HL-60 (cell line): Measurements from ENCODE around the gene FUT4.
A peak's percentile ranks its signal among the peaks of the same experiment; 100 is the strongest.

ENCODE experiments used
- DNase-seq, 2 experiments: peaks; one replicate each; pipeline ENCODE4 v3.0.0-alpha.2; 2010 to 2020; ENCODE audit warnings: low read depth in 1 of 2, low spot score in 1 of 2
- H3K27ac ChIP-seq: fragments of 250-450 bp; sonication (Bioruptor Pico); replicated peaks from 2 replicates; pipeline ENCODE4 v1.5.1; 2020; ENCODE audit warnings: mild to moderate bottlenecking, moderate library complexity
- H3K27me3 ChIP-seq: fragments of 250-450 bp; sonication (Bioruptor Pico); 2 replicates; pipeline ENCODE4 v1.5.1; 2021; ENCODE audit warnings: mild to moderate bottlenecking, moderate library complexity; ENCODE audit not compliant: insufficient read depth, poor library complexity, severe bottlenecking
- H3K4me3 ChIP-seq: replicated peaks from 2 replicates; pipeline ENCODE4 v1.5.1; 2011; ENCODE audit warnings: mild to moderate bottlenecking, control low read depth, low read length; ENCODE audit not compliant: insufficient read depth
- CTCF ChIP-seq: IDR thresholded peaks from one replicate; pipeline ENCODE4 v1.5.1; 2011; ENCODE audit warnings: low read length, control low read depth, inconsistent platforms; ENCODE audit not compliant: insufficient read depth
- GABPA ChIP-seq: IDR thresholded peaks from 2 replicates; pipeline ENCODE4 v1.6.1; 2012; ENCODE audit warnings: low read depth
- POLR2AphosphoS5 ChIP-seq: IDR thresholded peaks from 2 replicates; pipeline ENCODE4 v1.6.1; 2012; ENCODE audit warnings: low read depth
- REST ChIP-seq: IDR thresholded peaks from 2 replicates; pipeline ENCODE4 v1.6.1; 2012; ENCODE audit warnings: low read depth; ENCODE audit not compliant: insufficient replicate concordance
- SPI1 ChIP-seq: IDR thresholded peaks from 2 replicates; pipeline ENCODE4 v1.6.1; 2012; ENCODE audit warnings: low read depth, mild to moderate bottlenecking, borderline replicate concordance

Gene FUT4

GRCh38 chr11:94546162-94546470 lies 2.4 kb downstream of the FUT4 start:
- no peaks in the 10 kb centered on the region for H3K27me3 ChIP-seq
- peak overlapping the region; percentile 62 for H3K4me3 ChIP-seq
- H3K27ac ChIP-seq: peak overlapping the region; percentile 98
- TF ChIP-seq REST (no peak), SPI1 (no peak), CTCF (no peak), POLR2AphosphoS5 (no peak), GABPA (no peak)
- no peak for DNase-seq

- Histone ChIP-seq H3K27me3 (no peaks in the 10 kb centered on the region), H3K27ac (peak overlapping the region; percentile 98), H3K4me3 (peak overlapping the region; percentile 62)
- TF ChIP-seq POLR2AphosphoS5 (0 out of 2 replicates have a peak, but pooled peaks have one; percentile 48), CTCF (no peak)
- DNase-seq: peak in 1 of 2 experiments; percentile 48
Measured at GRCh38 chr11:94546886-94547285, 3.2 kb downstream of the FUT4 start.

GRCh38 chr11:94549146-94549545 lies 5.4 kb downstream of the FUT4 start:
- TF ChIP-seq GABPA (no peak), CTCF (no peak), SPI1 (no peak), POLR2AphosphoS5 (peak; percentile 61; the same call in 1 of the 2 replicates), REST (no peak)
- Histone ChIP-seq H3K27ac (peak overlapping the region; percentile 98), H3K27me3 (no peaks in the 10 kb centered on the region), H3K4me3 (peak overlapping the region; percentile 62)
- DNase-seq: peak in 1 of 2 experiments; percentile 49

- Histone ChIP-seq H3K4me3 (peak overlapping the region; percentile 62), H3K27ac (peak overlapping the region; percentile 98), H3K27me3 (no peaks in the 10 kb centered on the region)
- peak in 1 of 2 experiments; percentile 62 for DNase-seq
- peak; percentile 10; the same call in 1 of the 2 replicates for TF ChIP-seq SPI1
- TF ChIP-seq CTCF: no peak
- peak; percentile 69; the same call in 1 of the 2 replicates for TF ChIP-seq POLR2AphosphoS5
Measured at GRCh38 chr11:94550513-94550912, 6.8 kb downstream of the FUT4 start.
